SK-N-MC (cell line): ENCODE results near the gene SLC29A1.

Experiments
- DNase-seq: peaks from one replicate; pipeline ENCODE4 v3.0.0-alpha.2; 2011; ENCODE audit warnings: low read depth, low spot score
- H3K27ac ChIP-seq: fragments of 200-600 bp; sonication (generic); 2 replicates; pipeline ENCODE4 v1.5.1; 2016; ENCODE audit warnings: mixed run types
- H3K36me3 ChIP-seq: fragments of 200-600 bp; sonication (generic); 2 replicates; pipeline ENCODE4 v1.6.1; 2017; ENCODE audit warnings: antibody characterized with exemption, low read length, mixed read lengths; ENCODE audit not compliant: insufficient read depth
- H3K4me3 ChIP-seq: fragments of 200-600 bp; sonication (generic); 2 replicates; pipeline ENCODE4 v1.5.1; 2016
- H3K9ac ChIP-seq: fragments of 200-600 bp; sonication (generic); 2 replicates; pipeline ENCODE4 v1.8.0; 2017; ENCODE audit warnings: mixed run types, mixed read lengths; ENCODE audit not compliant: insufficient read length
- H3K9me3 ChIP-seq: fragments of 200-600 bp; sonication (generic); 2 replicates; pipeline ENCODE4 v1.6.1; 2017; ENCODE audit warnings: low read depth, mild to moderate bottlenecking, antibody characterized with exemption, low read length, moderate library complexity, mixed read lengths
- EZH2 ChIP-seq: fragments of 200-600 bp; sonication (generic); IDR thresholded peaks from one replicate; pipeline ENCODE4 v1.6.1; 2017; ENCODE audit warnings: antibody characterized with exemption
- FOXP2 ChIP-seq: optimal IDR thresholded peaks from 2 replicates; pipeline ENCODE3; 2011; ENCODE audit warnings: mild to moderate bottlenecking, moderate library complexity; ENCODE audit not compliant: insufficient read depth; ENCODE audit errors: extremely low read length, control extremely low read depth
- POLR2AphosphoS5 ChIP-seq: IDR thresholded peaks from 2 replicates; pipeline ENCODE4 v1.6.1; 2012; ENCODE audit warnings: mild to moderate bottlenecking, low read depth, low read length, borderline replicate concordance

The SLC29A1 gene

DNA sequence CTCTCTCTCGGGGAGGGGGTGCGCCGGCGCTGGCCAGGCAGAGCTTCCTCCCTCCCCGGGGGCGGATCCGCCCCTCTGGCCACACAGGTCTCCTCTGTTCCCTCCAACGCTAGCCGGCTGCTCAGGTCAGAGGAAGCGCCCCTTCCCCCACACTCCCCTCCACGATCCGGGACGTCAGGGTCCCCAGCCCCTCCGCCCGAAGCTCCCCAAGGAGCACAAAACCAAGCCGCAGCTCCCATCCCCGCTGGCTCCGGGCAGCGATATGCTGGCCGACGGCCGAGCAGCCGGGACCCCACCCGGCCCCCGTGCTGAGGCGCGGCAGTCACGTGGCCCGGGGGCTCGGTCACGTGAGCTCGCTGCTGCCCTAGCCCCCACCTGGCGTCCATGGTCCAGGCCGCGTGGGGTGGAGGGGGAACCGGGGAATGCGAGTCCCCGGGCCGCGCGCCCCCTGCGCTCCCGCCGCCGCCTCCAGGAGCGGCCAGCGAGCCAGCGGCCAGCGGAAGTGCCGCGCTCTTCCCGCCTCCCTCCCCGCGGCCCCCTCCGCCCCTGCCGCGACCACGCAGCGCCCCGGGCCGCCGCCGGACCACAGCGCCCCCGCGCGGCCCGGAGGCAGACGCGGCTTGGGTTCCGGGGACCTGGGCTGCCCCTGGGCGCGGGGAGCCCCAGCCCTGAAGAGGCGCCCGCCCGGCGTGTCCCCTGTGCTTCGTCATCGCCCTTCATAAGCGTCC is 33.8 kb downstream of the SLC29A1 start, which contains the start of gene SLC35B2:
Gene SLC35B2 (minus strand): TSS at position 504 of the 728 bp plus-strand sequence. CDS start 118 bp downstream, at position 386.
- TF ChIP-seq EZH2 (no peak), FOXP2 (no peak), POLR2AphosphoS5 (peak; percentile 76)
- Histone ChIP-seq H3K9me3 (no peaks in the 10 kb centered on the region), H3K9ac (peak within 1 kb of the TSS; percentile 76), H3K4me3 (peak within 1 kb of the TSS; percentile 92), H3K36me3 (peaks cover 31% of the 10 kb centered on the region), H3K27ac (peak within 1 kb of the TSS; percentile 14)
- no peak for DNase-seq

DNA sequence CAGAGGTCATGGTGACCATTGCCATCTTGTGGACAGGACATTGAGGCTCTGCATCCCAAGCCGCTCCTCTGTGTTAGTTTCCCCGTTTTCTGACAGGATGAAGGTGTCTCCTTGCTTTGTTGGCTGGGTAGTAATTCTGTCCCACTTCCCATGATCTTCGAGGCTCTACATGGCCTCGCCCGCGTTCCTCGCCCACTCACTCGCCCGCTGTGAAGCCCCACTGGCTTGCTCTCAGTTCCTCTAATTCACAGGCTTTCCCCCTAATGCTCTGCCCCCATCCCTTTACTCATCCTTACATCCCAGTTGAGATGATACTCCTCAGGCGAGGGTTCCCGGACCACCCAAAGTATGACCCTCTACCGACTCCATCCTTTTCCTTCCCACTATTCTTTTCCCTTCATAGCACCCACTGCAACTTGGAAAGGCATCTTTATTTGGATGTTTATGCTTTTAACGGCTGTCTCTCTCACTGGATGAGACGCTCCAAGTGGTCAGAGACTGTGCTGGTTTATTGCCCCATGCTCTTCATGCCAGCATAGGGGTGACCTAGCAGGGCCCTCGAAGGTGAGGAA is 34.4 kb downstream of the SLC29A1 start:
- no peak overlapping the region for H3K27ac ChIP-seq
- DNase-seq = no peak
- peak overlapping the region; percentile 76 for H3K9ac ChIP-seq
- no peaks in the 10 kb centered on the region for H3K9me3 ChIP-seq
- TF ChIP-seq EZH2 (no peak), FOXP2 (no peak), POLR2AphosphoS5 (no peak)
- peak overlapping the region; percentile 92 for H3K4me3 ChIP-seq
- H3K36me3 ChIP-seq = peaks cover 24% of the 10 kb centered on the region

DNA sequence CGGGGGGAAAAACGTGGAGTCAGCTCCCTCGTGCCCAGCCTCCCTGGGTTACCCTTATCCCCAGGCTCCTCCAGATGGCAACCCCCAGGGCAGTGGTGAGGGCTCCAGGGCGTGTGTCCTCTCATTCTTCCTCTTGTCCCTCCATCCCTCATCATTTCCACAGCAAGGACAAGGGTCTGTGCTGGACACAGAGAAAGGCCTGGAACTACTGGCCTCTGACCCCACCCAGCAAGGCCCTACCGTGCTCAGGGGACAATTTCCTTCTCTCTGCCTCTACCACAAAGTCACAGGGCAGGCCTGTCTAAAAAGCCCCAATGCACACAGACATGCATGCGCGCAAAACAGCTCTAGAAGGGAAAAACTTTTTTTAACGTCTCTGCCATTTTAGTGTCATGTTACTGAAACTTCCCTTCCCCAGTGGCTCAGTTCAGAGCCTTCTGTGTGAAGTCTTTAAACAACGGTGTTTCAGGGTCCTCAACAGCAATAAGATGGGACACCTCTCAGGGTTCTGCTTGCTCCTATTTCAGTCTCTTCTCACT is 35.0 kb downstream of the SLC29A1 start:
- H3K36me3 ChIP-seq = peaks cover 19% of the 10 kb centered on the region
- H3K9ac ChIP-seq = no peak overlapping the region
- TF ChIP-seq POLR2AphosphoS5 (no peak), FOXP2 (no peak), EZH2 (no peak)
- no peak for DNase-seq
- no peak overlapping the region for H3K27ac ChIP-seq
- no peaks in the 10 kb centered on the region for H3K9me3 ChIP-seq
- no peak overlapping the region for H3K4me3 ChIP-seq

DNA sequence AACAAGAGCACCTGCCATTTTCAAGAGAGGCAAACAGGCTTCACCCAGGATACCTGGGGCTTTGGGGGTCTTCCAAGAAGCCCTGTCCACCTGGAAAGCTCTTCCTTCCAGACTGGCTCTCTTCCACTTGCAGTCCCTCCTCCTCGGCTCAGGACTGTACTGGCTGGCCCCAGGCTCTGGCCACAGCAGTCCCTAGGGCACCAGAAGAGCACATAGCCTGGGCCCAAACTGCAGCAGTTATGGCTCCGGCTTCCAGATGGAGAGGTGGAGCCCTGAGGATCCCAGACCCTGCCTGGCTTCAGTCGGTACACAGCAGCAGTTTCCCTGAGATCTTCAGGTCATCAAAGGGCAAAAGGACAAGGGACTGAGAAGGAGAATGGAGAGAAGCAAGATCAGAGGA is 35.5 kb downstream of the SLC29A1 start:
- DNase-seq = no peak
- Histone ChIP-seq H3K27ac (no peak overlapping the region), H3K9ac (no peak overlapping the region), H3K4me3 (no peak overlapping the region), H3K36me3 (peaks cover 14% of the 10 kb centered on the region), H3K9me3 (no peaks in the 10 kb centered on the region)
- no peak for TF ChIP-seq EZH2

DNA sequence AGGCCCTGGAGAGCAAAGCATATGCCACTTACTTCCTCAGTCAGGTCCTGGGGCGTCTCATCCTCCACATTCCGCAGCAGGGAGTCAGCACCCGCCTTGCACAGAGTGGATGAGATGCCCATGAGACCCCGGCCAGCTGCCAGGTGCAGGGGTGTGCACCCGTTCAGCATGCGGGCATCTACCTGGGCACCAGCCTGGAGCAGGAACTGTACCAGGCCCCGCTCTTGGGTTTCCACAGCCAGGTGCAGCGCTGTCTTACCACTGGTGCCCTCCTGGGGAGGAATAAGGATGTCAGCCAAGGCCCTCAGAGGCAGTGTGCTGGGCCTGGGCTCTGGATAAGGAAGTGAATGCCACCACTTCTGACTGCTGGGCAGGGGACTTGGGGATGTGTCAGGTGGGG is 36.6 kb downstream of the SLC29A1 start:
- Histone ChIP-seq H3K9ac (no peak overlapping the region), H3K4me3 (no peak overlapping the region), H3K9me3 (no peaks in the 10 kb centered on the region), H3K27ac (no peak overlapping the region), H3K36me3 (peaks cover 3% of the 10 kb centered on the region)
- no peak for DNase-seq
- TF ChIP-seq FOXP2 (no peak), EZH2 (no peak), POLR2AphosphoS5 (no peak)

DNA sequence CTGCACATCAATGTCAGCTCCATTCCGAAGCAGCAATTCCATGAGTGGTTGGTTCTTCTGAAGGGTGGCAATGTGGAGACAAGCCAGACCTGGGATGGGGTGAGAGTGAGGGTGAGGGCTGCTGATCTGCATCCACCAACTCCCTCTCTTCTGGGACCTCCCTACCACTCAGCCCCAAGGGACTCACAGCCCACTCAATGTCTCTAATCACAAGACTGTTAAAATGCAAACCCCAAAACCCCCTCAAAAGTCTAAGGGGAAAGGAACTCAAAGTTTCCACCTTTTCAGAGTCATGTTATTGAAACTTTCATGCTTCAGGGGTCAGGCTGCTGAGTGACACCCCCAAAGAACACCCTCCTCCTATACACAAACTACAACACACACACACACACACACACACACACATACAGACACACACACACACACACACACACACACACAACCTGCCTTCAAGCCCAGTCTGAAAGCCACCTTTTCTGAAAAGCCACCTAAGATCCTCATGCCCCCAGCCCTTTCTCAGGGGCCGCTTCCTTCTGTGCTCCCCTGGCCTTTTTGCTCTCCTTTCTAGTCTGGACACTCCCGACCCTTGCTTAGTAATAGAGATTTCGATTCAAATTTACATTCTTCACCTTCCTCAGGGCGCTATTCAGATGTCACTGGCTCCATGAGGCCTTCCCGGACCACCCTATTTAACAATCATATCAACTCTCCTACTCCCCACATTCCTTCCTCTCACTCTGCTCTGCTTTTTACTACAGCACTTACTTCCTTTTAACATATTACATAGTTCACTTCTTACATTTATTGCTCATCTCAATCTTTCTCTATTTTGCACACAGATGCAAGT is 37.3 kb downstream of the SLC29A1 start:
- H3K27ac ChIP-seq = no peak overlapping the region
- no peak for DNase-seq
- TF ChIP-seq POLR2AphosphoS5 (no peak), FOXP2 (no peak), EZH2 (no peak)
- H3K9me3 ChIP-seq = no peaks in the 10 kb centered on the region
- no peak overlapping the region for H3K4me3 ChIP-seq
- no peak overlapping the region for H3K9ac ChIP-seq
- H3K36me3 ChIP-seq = no peaks in the 10 kb centered on the region

DNA sequence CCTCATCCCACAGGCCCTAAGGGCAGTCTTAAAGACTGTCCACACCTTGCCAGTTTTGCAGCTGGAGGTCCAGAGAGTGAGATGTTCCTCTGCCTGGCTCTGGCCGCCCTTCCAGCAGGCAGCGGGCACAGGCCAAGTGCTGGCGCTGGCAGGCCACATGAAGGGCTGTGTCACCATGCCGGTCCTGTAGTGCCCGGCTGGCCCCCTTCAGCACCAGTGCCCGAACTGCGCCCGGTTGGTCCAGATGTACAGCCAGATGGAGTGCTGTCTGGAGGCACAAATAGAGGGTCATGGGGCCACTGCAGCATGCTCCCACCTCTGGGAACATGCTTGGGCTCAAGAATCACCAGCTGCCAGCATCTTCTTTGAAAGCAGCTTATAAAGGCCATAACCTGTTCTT is 38.2 kb downstream of the SLC29A1 start:
- Histone ChIP-seq H3K4me3 (no peak overlapping the region), H3K9me3 (no peaks in the 10 kb centered on the region), H3K36me3 (no peaks in the 10 kb centered on the region), H3K27ac (no peak overlapping the region), H3K9ac (no peak overlapping the region)
- TF ChIP-seq EZH2 (no peak), POLR2AphosphoS5 (no peak), FOXP2 (no peak)
- no peak for DNase-seq

DNA sequence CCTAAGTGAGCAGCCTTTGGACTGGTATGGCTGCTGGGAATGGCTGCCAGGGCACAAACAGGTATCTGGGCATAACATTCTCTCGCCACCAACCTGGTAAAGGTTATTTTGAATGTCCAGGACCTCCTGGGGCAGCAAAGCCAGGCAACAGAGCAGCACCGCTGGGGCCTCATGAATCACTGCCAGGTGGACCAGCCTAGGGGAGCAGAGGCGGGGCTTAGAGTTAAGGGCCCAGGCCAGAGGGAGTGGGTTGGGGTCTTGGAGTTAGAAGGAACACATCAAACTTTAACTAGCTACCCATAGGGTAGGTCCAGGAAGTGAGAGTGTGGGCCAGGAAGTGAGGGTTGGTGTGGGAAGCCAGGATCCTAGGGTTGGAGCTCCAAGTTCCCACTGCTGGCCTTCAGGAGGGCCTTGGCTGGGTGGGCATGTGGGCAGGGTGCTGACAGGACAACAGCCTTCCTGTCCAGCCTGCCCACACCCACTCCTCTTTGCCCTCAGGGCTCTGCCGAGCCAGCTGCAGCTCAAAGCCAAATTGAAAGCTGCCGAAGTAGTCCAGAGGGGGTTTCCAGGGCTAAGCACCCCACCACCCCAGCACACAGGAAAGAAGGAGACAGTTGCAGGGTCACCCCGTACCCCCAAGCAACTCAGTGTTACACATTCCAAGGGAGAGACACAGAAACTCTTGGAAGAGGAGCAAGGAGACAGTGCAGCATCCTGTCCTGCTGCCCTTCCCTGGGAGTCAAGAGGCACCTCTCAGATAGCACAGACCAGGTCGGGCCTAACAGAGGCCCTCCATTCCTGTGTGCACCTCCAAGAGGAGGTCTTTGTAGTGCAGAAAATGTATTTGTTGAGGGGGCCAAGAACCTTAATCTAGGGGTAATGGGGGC is 39.3 kb downstream of the SLC29A1 start:
- H3K9me3 ChIP-seq = no peaks in the 10 kb centered on the region
- H3K36me3 ChIP-seq = no peaks in the 10 kb centered on the region
- no peak for TF ChIP-seq POLR2AphosphoS5
- no peak for TF ChIP-seq FOXP2
- TF ChIP-seq EZH2 = no peak
- no peak overlapping the region for H3K4me3 ChIP-seq
- no peak overlapping the region for H3K9ac ChIP-seq
- no peak overlapping the region for H3K27ac ChIP-seq
- no peak for DNase-seq
